H7 (cell line): ENCODE results near the gene CLASP1. TPM values are rescaled to one million over a fixed set of nuclear protein-coding genes. Genes with fewer than 3 reads are reported as not detected.
"Not testable (repeated sequence)": the region's sequence is repeated elsewhere in the genome, so short reads cannot be mapped to it uniquely, and the experiment has no call there.

Experiments used
- DNase-seq: peaks from one replicate; pipeline ENCODE4 v3.0.0; 2012
- H3K27me3 ChIP-seq: 2 replicates; pipeline ENCODE4 v1.6.0; 2011; ENCODE audit warnings: mild to moderate bottlenecking, low read length; ENCODE audit not compliant: control insufficient read depth, insufficient read depth
- H3K36me3 ChIP-seq: replicated peaks from 2 replicates; pipeline ENCODE4 v1.5.1; 2011; ENCODE audit warnings: low read length; ENCODE audit not compliant: control insufficient read depth, insufficient read depth
- H3K4me3 ChIP-seq: 2 replicates; pipeline ENCODE4 v1.5.1; 2011; ENCODE audit warnings: low read depth, mild to moderate bottlenecking, control low read depth, low read length, moderate library complexity; ENCODE audit not compliant: insufficient read depth
- total RNA-seq: library from RNA; depleted of rRNA; stranded (reverse); fragments of >200 nt; shearing (Covaris generic); gene quantifications from 2 replicates; pipeline ENCODE4 v1.2.3, GENCODE V29; 2014

The CLASP1 gene
- total RNA-seq, 1 experiment from 2014 or later: 22.9 TPM

DNA sequence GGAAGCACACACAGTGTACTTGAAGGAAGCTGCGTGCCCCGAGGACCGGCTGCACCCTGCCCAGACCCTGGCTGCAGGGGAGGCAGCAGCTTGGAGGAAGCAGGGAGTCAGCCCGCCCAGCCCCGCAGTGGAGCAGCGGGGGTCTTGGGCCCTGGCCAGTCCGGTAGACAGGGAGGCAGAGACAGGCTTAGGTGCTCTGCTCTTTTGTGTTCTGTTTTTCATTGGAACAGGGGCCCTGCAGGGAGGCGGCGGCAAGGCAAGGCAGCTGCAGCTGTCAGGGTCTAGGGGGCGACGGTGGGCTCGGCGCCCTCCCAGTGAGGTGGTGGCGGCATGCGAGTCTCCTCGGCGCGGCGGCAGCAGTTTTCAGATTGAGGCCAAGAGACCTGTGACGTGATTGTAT, 311.0 kb downstream of the CLASP1 start:
- peak; percentile 86 for DNase-seq
- Histone ChIP-seq H3K36me3 (peaks cover 7% of the 10 kb centered on the region), H3K27me3 (no peaks in the 10 kb centered on the region), H3K4me3 (no peak overlapping the region)

DNA sequence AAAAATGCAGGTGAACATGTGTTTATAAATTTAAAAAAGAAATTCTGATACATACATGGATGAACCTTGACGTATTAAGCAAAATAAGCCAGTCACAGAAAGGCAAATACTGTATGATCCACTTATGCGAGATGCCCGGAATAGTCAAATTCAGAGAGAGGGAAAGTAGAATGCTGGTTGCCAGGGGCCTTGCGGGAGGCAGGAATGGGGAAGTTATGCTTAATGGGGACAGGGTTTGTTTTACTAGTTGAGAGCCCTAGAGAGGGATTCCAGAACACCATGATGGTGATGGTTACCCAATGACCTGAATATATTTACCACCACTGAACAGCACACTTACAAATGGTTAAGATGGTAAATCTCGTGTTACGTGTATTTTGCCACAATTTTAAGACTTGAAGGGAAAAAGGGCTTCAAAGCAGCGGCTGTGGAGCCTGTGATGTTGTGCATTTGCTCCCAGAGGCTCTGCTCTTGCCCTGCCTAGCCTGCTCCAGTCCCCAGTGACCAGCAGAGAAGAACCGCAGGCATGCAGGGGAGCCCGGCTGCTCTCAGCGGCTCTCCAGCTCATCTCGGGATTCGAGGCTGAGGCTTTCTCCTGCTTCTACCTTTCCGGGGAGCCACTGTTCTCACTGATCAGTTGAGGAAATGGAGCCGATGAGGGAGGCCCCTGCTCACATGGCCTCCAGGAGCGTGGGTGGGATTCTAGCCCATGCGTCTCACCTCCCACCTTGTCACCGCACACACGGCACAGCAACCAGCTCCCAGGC, 312.6 kb downstream of the CLASP1 start:
- no peak overlapping the region for H3K4me3 ChIP-seq
- H3K27me3 ChIP-seq: no peaks in the 10 kb centered on the region
- no peak for DNase-seq

DNA sequence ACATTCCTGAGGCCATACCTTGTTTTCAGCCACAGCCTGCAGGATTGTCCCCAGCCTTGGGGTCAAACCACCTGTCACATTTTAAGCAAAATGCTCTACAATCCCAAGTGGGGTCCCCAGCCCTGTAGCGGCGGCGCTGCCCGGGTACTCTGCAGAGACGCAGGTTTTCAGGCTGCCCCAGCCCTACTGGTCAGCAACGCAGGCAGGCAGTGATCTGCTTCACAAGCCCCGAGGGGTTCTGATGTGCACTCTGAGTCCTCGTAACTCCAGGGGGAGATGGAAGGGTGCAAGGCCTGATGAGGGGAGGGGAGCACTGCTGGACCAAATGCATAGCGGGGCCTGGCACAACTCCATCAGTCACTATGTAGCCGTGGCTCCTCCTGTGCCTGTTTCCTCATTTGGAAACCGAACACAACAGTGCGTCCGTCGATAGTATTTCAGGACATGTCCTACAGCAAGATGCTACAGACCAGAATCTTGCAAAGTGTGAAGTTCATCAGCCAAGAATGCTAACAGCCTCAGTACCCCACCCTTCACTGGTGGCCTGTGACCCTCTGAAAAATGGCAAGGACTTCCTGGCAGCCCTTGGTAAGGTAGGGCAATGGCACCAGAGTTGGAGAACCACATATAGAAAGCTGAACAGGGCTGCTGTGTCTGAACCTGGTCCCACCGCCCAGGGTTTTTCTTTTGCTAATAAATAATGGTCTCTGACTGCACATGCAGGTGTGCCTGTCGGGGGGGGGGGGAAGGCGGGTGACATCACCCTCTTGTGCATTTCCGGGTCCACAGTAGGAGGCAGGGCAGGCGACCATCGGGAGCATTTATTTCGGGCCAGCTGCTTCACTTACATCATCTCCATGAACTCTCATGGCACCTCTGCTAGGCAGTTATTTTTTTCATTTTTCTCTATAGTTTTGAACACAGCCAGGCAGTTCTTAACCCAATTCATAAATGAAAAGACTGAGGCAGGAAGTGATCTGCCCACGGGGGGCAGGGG, 313.7 kb downstream of the CLASP1 start:
- Histone ChIP-seq H3K4me3 (no peak overlapping the region), H3K27me3 (no peaks in the 10 kb centered on the region), H3K36me3 (peaks cover 3% of the 10 kb centered on the region)
- no peak for DNase-seq

More for the DNA sequence above, 312.6 kb downstream of the CLASP1 start:
- peaks cover 5% of the 10 kb centered on the region for H3K36me3 ChIP-seq

DNA sequence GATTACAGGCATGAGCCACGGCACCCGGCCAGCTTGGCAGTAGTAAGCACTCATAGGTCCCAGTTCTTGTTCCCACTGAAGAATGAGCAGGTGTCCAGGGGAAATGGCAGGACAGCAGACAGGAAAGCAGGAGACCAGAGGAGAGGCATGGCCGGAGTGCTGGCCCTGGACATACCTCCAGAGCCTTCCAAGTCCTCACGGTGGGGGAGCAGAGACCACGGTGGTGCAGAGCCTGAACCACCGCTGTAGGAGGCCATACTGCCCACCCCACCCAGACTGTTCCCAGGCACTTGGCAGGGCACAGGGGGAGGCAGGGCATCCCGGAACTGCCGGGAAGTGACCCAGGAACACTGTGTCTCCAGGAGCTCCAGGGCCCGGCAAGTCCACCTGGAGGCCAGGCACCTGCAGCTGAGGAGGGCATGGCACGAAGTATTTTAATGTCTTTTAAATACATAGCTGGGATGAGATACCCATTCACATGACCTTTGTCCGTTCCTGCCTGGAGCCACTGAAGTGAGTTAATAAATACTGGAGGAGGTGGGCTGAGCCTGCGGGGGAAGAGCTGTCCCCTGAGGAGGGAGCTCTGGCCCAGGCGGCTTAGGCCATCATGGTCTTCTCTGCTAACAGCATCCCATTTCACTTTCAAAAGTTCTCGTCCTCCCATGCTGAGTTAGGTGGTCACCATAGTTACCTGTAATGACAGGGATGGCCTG, 314.5 kb downstream of the CLASP1 start:
- DNase-seq: peak; percentile 76
- Histone ChIP-seq H3K27me3 (no peaks in the 10 kb centered on the region), H3K36me3 (peaks cover 1% of the 10 kb centered on the region; the same call in 1 of the 2 replicates), H3K4me3 (no peak overlapping the region)

DNA sequence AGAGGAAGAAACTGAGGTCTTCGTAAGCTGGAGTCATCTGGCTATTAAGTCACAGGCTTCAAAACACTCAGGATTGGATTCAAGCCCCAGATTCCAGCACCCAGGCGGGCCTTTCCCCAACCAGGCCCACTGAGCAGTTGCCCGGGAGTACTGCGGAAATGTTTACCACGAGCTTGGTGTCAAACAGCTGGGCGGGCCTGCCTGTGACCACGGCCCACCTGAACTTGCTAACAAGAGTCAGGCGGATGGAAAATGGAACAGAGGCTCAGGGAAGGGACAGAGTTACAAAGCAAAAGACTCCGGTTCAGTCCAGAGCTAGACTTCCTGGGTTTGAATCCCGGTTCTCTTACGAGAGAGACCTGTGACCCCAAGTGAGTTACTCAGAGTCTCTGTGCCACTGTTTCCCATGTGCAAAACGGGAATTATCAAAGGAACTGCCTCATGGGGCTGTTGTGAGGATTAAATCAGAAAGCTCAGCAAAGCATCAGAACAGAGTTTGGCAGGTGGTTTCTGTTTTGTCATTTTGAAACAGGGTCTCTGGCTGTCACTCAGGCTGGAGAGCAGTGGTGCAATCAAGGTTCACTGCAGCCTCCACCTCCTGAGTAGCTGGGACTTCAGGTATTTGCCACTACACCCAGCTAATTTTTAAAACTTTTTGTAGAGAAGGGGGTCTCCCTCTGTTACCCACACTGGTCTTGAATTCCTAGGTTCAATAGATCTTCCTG, 315.3 kb downstream of the CLASP1 start:
- no peak for DNase-seq
- no peaks in the 10 kb centered on the region for H3K27me3 ChIP-seq
- H3K4me3 ChIP-seq: no peak overlapping the region
- H3K36me3 ChIP-seq: no peaks in the 10 kb centered on the region

DNA sequence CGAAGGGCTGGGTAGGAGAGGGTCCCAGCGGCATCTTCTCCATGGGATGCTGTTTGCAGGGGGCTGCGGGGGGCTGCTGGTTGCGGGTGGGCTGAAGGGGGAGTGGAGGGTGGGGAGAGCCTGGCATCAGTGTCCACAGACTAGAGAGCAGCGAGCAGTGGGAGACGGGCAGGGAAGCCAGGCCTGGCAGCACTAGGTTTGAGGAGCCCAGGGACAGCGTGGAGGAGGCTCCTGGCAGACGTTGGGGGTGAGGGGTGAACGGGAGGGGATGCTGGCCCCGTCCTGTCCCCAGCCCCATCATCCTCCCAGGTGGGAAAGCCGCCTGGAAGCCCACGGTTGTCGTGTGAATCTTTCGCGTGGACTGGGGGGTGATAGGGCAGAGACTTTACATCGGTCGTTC, 316.0 kb downstream of the CLASP1 start:
- Histone ChIP-seq H3K4me3 (no peak overlapping the region), H3K27me3 (no peaks in the 10 kb centered on the region), H3K36me3 (no peaks in the 10 kb centered on the region)
- no peak for DNase-seq

DNA sequence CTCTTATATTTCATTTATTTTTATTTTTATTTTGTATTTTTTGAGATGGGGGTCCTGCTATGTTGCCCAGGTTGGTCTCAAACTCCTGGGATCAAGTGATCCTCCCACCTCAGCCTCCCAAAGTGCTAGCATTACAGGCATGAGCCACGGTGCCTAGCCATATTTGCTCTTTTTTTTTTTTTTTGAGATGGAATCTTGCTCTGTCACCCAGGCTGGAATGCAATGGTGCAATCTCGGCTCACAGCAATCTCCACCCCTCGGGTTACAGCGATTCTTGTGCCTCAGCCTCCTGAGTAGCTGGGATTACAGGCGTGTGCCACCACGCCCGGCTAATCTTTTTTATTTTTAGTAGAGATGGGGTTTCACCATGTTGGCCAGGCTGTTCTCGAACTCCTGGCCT, 317.9 kb downstream of the CLASP1 start:
- H3K4me3 ChIP-seq, H3K27me3 ChIP-seq, DNase-seq, H3K36me3 ChIP-seq: not testable (repeated sequence)

DNA sequence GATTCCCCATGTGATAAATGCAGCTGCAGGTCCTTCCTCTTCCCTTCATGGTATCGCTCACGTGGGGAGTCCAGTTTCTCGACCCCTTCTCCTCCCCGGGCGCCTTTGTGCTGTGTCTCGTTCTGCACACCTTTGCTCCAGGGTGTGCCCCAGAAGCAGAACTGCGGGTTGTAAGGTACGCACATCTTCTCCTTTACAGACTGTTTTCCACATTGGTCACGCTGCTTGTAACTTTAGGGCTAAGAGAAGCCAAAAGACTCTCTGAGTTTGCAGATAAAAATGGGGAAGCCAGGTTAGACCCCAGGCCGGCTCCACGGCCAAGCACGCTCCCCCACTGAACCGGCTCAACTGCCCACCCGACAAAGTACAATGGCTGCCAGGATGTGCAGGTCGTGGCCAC, 318.3 kb downstream of the CLASP1 start:
- no peaks in the 10 kb centered on the region for H3K36me3 ChIP-seq
- no peak overlapping the region for H3K4me3 ChIP-seq
- no peak for DNase-seq
- H3K27me3 ChIP-seq: no peaks in the 10 kb centered on the region

DNA sequence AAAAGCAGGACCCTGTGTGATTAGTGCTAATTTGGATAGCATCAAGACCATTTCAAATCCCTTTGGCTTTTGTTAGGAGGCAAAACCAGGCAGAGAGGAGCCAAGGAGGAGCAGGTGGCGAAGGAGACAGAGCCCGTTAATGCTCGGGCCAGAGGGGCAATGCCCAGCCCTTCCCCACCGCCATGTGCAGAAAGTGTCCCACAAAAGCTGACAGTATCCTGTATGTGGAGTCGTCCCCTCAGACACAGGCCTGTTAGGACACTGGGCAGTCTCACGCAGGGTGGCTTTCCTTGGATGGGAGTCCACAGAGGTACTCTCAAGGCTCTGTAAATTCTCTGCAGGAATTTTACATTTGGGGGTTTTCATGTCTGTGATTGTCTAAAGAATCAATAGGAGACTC, 319.5 kb downstream of the CLASP1 start:
- DNase-seq: no peak
- Histone ChIP-seq H3K4me3 (no peak overlapping the region), H3K27me3 (no peaks in the 10 kb centered on the region), H3K36me3 (no peaks in the 10 kb centered on the region)

DNA sequence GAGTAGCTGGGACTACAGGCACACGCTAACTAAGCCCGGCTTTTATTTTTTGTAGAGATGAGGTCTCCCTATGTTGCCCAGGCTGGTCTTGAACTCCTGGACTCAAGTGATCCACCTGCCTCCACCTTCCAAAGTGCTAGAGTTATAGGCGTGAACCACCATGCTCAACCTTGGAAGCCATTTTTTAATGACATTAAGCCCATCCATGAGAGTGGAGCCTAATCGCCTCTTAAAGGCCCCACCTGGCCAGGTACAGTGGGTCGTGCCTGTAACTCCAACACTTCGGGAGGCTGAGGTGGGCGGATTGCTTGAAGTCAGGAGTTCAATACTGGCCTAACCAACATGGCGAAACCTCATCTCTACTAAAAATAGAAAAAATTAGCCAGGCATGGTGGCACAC, 322.6 kb downstream of the CLASP1 start:
- Histone ChIP-seq H3K27me3 (no peaks in the 10 kb centered on the region), H3K4me3 (no peak overlapping the region), H3K36me3 (no peaks in the 10 kb centered on the region)
- no peak for DNase-seq

DNA sequence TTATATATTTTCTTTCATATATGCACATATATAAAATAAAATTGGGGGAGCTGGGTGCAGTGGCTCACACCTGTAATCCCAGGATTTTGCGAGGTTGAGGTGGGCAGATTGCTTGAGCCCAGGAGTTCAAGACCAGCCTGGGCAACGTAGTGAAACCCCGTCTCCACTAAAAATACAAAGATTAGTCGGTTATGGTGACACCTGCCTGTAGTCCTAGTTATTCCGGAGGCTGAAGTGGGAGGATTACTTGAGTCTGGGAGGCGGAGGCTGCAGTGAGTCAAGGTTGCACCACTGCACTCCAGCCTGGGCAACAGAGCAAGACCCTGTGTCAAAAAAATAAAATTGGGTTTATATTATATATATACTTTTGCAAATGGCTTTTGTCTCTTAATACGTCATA, 324.7 kb downstream of the CLASP1 start:
- Histone ChIP-seq H3K36me3 (no peaks in the 10 kb centered on the region), H3K4me3 (no peak overlapping the region)
- DNase-seq: no peak

DNA sequence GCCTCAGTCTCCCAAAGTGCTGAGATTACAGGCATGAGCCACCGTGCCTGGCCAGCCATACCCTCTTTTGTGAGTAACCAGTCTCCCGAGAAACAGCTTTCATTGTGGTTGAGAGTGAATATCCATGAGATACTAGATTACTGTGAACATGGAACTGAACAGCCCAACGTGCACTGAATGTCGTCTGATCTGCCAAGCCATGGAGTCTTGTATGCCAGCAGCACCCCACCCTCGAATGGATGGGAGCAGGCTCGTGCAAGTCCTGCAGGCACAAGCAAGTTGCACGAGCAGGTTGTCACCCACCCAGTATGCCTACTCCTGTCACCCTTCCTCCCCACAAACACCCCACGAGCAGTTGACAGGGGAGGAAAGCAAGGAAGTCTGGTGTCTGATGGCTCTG, 327.8 kb downstream of the CLASP1 start:
- no peak for DNase-seq
- H3K36me3 ChIP-seq: no peaks in the 10 kb centered on the region
- no peaks in the 10 kb centered on the region for H3K27me3 ChIP-seq
- H3K4me3 ChIP-seq: no peak overlapping the region

More for the DNA sequence above, 324.7 kb downstream of the CLASP1 start:
- no peaks in the 10 kb centered on the region for H3K27me3 ChIP-seq

DNA sequence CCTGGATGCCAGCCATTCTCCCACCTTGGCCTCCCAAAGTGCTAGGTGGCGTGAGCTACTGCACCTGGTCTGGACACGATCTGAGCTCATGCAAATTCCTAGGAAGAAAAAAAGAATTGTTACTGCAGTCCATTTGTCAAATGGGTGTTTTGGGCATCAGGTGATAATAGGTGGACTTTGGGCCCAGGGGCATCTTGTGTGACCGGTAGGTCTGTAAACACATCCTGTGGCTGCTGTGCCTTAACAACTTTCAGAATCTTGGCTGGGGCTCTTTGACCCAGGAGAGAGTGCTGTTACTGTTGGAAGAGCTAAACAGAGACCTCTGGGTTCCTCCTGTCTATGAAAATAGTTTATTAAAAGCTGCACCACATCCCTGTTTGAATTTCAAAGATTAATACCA, 329.3 kb downstream of the CLASP1 start:
- no peak overlapping the region for H3K4me3 ChIP-seq
- H3K27me3 ChIP-seq: no peaks in the 10 kb centered on the region
- H3K36me3 ChIP-seq: no peaks in the 10 kb centered on the region
- no peak for DNase-seq

DNA sequence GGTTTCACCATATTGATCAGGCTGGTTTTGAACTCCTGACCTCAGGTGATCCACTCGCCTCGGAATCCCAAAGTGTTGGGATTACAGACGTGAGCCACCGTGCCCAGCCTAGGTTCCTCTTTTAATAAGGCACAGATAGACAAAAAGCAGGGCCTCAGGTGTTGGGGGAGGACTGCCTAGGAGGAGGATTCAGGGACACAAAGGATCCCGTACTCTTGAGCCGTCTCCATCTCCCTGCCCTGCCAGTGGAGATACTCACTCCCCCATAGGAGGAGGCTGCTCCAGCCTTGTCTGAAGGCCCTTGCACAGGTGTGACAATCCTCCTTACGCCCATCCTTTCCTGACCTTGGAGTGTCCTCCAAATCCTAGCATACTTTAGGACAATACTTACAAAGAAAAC, 332.3 kb downstream of the CLASP1 start:
- H3K36me3 ChIP-seq: no peaks in the 10 kb centered on the region
- no peak for DNase-seq
- no peaks in the 10 kb centered on the region for H3K27me3 ChIP-seq
- H3K4me3 ChIP-seq: no peak overlapping the region
